Measurements from ENCODE around the gene CDKL2.

- no peak for TF ChIP-seq CTCF (conservative IDR thresholded peaks at IDR 0.05 in 1 of 2, IDR thresholded peaks at IDR 0.05 in 1 of 2; ENCODE audit: extremely low read depth in 1 of 2, insufficient read depth in 1 of 2, low read depth in 1 of 2, low read length in 2 of 2)
- no peak for TF ChIP-seq EZH2 (IDR thresholded peaks at IDR 0.05; ENCODE audit: borderline replicate concordance, low read length)
Measured at GRCh38 chr4:75545526-75545925, 84.8 kb downstream of the CDKL2 start.
